ENCODE data around the gene LBH. TPM values are rescaled to one million over a fixed set of nuclear protein-coding genes. Genes with fewer than 3 reads are reported as not detected.

LBH gene
- total RNA-seq, 6 experiments from 2014 or later: 4.3 to 17.6 (median 9.5) TPM

DNA sequence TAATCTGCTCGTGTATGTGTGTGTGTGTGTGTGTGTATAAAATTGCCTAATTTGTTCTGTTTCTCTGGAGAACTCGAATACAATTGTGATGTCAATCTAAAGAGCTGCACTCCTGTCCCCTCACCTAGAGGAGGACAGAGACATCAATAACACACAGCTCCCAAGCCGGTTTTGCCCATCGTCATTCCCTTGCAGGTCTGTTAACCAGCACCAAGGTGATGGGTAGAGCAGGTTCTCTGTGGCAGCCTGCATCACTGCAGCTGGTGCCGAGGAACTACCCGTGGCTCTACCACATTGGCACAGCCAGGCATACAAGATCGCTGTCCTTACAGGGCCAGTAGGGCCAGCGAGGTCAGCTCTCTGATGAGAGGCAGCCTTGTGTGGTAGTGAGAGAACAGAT, 41.0 kb downstream of the LBH start:
- 81% methylated on average over 4 of the region's 8 CpGs for WGBS (ENCODE audit: insufficient coverage, low coverage, low lambda C conversion rate, missing lambda C conversion rate)
- Histone ChIP-seq H3K27me3 (no peaks in the 10 kb centered on the region), H3K27ac (no peak overlapping the region), H3K9me3 (no peaks in the 10 kb centered on the region), H3K4me1 (peaks cover 0 to 12% (median 0%) of the 10 kb centered on the region in 4 donors), H3K4me3 (no peak overlapping the region), H3K36me3 (no peaks in the 10 kb centered on the region)
- TF ChIP-seq POLR2A (IDR thresholded peaks at IDR 0.05): no peak
- TF ChIP-seq, protein P1, sequence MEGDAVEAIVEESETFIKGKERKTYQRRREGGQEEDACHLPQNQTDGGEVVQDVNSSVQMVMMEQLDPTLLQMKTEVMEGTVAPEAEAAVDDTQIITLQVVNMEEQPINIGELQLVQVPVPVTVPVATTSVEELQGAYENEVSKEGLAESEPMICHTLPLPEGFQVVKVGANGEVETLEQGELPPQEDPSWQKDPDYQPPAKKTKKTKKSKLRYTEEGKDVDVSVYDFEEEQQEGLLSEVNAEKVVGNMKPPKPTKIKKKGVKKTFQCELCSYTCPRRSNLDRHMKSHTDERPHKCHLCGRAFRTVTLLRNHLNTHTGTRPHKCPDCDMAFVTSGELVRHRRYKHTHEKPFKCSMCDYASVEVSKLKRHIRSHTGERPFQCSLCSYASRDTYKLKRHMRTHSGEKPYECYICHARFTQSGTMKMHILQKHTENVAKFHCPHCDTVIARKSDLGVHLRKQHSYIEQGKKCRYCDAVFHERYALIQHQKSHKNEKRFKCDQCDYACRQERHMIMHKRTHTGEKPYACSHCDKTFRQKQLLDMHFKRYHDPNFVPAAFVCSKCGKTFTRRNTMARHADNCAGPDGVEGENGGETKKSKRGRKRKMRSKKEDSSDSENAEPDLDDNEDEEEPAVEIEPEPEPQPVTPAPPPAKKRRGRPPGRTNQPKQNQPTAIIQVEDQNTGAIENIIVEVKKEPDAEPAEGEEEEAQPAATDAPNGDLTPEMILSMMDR (IDR thresholded peaks at IDR 0.05): no peak
- intact Hi-C loops (cut with DNase I): no loop called here
- ATAC-seq (no peak), DNase-seq (no peak)

DNA sequence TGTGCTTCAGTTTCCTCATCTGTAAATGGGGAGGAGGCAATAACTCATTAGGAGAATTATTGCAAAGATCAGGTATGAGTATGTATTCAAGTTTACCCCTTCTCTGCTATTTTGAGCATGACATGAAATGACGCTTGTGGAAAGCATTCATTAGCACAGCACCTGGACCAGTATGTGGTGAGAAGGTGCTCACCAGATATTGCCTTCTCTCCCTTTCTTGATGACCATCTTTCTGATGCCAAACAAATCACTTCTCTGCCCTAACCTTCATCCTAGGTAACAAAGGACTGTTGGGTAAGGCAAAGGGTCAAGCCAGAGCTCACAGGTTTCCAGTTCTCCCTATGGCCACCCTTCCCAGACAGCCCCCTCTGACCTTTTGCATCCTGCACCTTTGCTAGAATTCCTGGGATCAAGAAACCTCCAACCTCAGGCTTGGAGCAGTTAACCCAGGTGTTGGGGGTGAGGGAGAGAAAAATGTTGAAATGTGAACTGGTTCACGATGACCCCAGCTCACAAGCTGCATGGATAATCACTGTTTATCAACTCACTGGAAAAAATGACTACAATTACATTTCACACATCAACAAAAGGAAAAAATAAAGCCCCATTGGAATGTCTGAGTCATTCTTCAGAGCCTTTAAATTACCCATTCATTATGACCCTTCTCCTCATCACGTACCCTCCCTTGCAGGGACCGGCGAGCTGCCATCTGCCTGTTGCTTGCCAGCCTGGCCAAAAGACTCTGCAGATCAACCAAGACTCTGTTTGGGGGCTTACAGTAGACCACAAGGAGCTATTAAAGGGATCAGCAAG, 41.6 kb downstream of the LBH start:
- no peaks in the 10 kb centered on the region for H3K27me3 ChIP-seq
- no peak overlapping the region for H3K27ac ChIP-seq
- H3K4me1 ChIP-seq: peaks cover 0 to 12% (median 0%) of the 10 kb centered on the region in 4 donors
- no peaks in the 10 kb centered on the region for H3K36me3 ChIP-seq
- intact Hi-C loops (cut with DNase I): no loop called here
- TF ChIP-seq, protein P1 (IDR thresholded peaks at IDR 0.05): no peak
- TF ChIP-seq POLR2A (IDR thresholded peaks at IDR 0.05): no peak
- ATAC-seq (no peak), DNase-seq (no peak)
- H3K9me3 ChIP-seq: no peaks in the 10 kb centered on the region
- 80% methylated on average over 2 of the region's 5 CpGs for WGBS (ENCODE audit: insufficient coverage, low coverage, low lambda C conversion rate, missing lambda C conversion rate)
- no peak overlapping the region for H3K4me3 ChIP-seq

DNA sequence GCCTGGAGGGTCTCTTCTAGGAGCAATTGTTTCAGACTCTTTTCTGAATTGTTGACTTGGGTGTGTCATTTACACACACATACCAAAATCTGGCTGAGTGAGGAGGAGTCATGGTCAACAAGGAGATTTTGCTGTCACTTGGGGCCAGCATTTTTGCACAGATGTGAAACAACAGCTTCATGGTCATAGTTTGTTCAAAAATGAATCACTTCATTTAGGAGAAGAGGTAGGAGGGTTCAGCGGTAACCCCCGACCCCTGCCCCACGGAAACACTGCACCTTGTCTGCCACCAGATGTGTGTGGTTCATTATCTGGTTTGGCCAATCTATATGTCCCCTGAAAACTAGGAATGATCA, 42.2 kb downstream of the LBH start:
- 60% methylated on average over 1 of the region's 3 CpGs for WGBS (ENCODE audit: insufficient coverage, low coverage, low lambda C conversion rate, missing lambda C conversion rate)
- DNase-seq (no peak), ATAC-seq (no peak)
- Histone ChIP-seq H3K4me3 (no peak overlapping the region), H3K9me3 (no peaks in the 10 kb centered on the region), H3K4me1 (peaks cover 0 to 12% (median 0%) of the 10 kb centered on the region in 4 donors), H3K27me3 (no peaks in the 10 kb centered on the region), H3K36me3 (no peaks in the 10 kb centered on the region), H3K27ac (no peak overlapping the region)
- TF ChIP-seq POLR2A (IDR thresholded peaks at IDR 0.05): no peak
- TF ChIP-seq, protein P1 (IDR thresholded peaks at IDR 0.05): no peak
- intact Hi-C loops (cut with DNase I): no loop called here

DNA sequence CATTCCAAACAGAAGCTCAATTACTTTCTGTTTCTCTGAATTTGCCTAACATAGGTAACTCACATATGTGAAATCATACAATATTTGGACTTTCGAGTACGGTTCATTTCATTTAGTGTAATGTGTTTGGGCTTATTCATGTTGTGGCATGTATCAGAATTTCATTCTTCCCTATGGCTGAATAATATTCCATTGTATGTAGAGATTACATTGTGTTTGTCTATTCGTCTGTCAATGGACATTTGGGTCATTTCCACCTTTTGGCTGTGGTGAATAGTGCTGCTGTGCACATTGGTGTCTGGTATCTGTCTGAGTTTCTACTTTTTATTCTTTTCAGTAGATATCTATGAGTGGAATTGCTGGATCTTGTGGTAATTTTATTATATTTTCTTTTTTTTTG, 43.9 kb downstream of the LBH start:
- DNase-seq (no peak), ATAC-seq (no peak)
- peaks cover 0 to 12% (median 0%) of the 10 kb centered on the region in 4 donors for H3K4me1 ChIP-seq
- H3K4me3 ChIP-seq: no peak overlapping the region
- no peak overlapping the region for H3K27ac ChIP-seq
- 92% methylated on average over 3 of the region's 3 CpGs for WGBS (ENCODE audit: insufficient coverage, low coverage, low lambda C conversion rate, missing lambda C conversion rate)
- H3K9me3 ChIP-seq: no peaks in the 10 kb centered on the region
- H3K36me3 ChIP-seq: no peaks in the 10 kb centered on the region
- TF ChIP-seq, protein P1 (IDR thresholded peaks at IDR 0.05): no peak
- no peak for TF ChIP-seq POLR2A (IDR thresholded peaks at IDR 0.05)
- intact Hi-C loops (cut with DNase I): no loop called here
- H3K27me3 ChIP-seq: no peaks in the 10 kb centered on the region

All from right lobe of liver (tissue), 6 donors.